Mammary epithelial cell (primary cell): Measurements from ENCODE around the gene AUTS2.

ENCODE experiments used
- EZH2 ChIP-seq: IDR thresholded peaks from 2 replicates; pipeline ENCODE4 v1.6.1; 2012; ENCODE audit warnings: low read length, inconsistent platforms, borderline replicate concordance
- TF ChIP-seq, protein P1 (sequence below), 2 donors: IDR thresholded peaks in 1 of 2; conservative IDR thresholded peaks in 1 of 2; 2 replicates each; pipeline ENCODE4 v1.5.1; 2011 to 2012; ENCODE audit warnings: inconsistent platforms in 2 of 2, low read length in 2 of 2, mild to moderate bottlenecking in 2 of 2, control low read depth in 1 of 2, low read depth in 1 of 2; ENCODE audit not compliant: insufficient read depth in 1 of 2; ENCODE audit errors: extremely low read depth in 1 of 2

- TF ChIP-seq, protein P1, sequence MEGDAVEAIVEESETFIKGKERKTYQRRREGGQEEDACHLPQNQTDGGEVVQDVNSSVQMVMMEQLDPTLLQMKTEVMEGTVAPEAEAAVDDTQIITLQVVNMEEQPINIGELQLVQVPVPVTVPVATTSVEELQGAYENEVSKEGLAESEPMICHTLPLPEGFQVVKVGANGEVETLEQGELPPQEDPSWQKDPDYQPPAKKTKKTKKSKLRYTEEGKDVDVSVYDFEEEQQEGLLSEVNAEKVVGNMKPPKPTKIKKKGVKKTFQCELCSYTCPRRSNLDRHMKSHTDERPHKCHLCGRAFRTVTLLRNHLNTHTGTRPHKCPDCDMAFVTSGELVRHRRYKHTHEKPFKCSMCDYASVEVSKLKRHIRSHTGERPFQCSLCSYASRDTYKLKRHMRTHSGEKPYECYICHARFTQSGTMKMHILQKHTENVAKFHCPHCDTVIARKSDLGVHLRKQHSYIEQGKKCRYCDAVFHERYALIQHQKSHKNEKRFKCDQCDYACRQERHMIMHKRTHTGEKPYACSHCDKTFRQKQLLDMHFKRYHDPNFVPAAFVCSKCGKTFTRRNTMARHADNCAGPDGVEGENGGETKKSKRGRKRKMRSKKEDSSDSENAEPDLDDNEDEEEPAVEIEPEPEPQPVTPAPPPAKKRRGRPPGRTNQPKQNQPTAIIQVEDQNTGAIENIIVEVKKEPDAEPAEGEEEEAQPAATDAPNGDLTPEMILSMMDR (conservative IDR thresholded peaks at IDR 0.05 in 1 of 2, IDR thresholded peaks at IDR 0.05 in 1 of 2; ENCODE audit: extremely low read depth in 1 of 2, insufficient read depth in 1 of 2, low read depth in 1 of 2, low read length in 2 of 2): no peak
- no peak for TF ChIP-seq EZH2
Observed at GRCh38 chr7:70782796-70783195, 1184.5 kb downstream of the AUTS2 start.
